Hematopoietic multipotent progenitor cell (in vitro differentiated cells): ENCODE results near the gene SCAF1. TPM values are rescaled to one million over a fixed set of nuclear protein-coding genes. Genes with fewer than 3 reads are reported as not detected.
"Not testable (repeated sequence)": the region's sequence is repeated elsewhere in the genome, so short reads cannot be mapped to it uniquely, and the experiment has no call there.

ENCODE experiments used
- DNase-seq, 3 donors: peaks; one replicate each; pipeline ENCODE4 v3.0.0-alpha.2; 2011 to 2015; ENCODE audit warnings: low read depth in 2 of 3, low spot score in 2 of 3
- total RNA-seq: library from RNA; depleted of rRNA; stranded (reverse); fragments of >200 nt; gene quantifications from one replicate; pipeline ENCODE4 v1.2.3, GENCODE V29; 2012

SCAF1 gene
- total RNA-seq, 1 donor, result 18.6 TPM

- no peak for DNase-seq
Observed at GRCh38 chr19:49615861-49616260, 26.1 kb upstream of the SCAF1 start.

- DNase-seq, result no peak
Observed at GRCh38 chr19:49616532-49616931, 25.5 kb upstream of the SCAF1 start.

- DNase-seq, result no peak
Observed at GRCh38 chr19:49616945-49617344, 25.1 kb upstream of the SCAF1 start.

- DNase-seq, result not testable (repeated sequence)
Observed at GRCh38 chr19:49617860-49618259, 24.1 kb upstream of the SCAF1 start.

GRCh38 chr19:49624967-49625910, 16.8 kb upstream of the SCAF1 start:
- DNase-seq, result no peak

GRCh38 chr19:49626226-49626625, 15.8 kb upstream of the SCAF1 start:
- DNase-seq, result no peak

- no peak for DNase-seq
Observed at GRCh38 chr19:49629659-49630058, 12.3 kb upstream of the SCAF1 start.

GRCh38 chr19:49631014-49631588, 10.9 kb upstream of the SCAF1 start:
- DNase-seq, result no peak

GRCh38 chr19:49631610-49632192, 10.3 kb upstream of the SCAF1 start:
- DNase-seq, result no peak

- DNase-seq, result no peak
Observed at GRCh38 chr19:49632576-49632975, 9.4 kb upstream of the SCAF1 start.

GRCh38 chr19:49633273-49633672, 8.7 kb upstream of the SCAF1 start:
- DNase-seq, result not testable (repeated sequence)

GRCh38 chr19:49635530-49636232, 6.3 kb upstream of the SCAF1 start:
- DNase-seq, result no peak

GRCh38 chr19:49636233-49636932, 5.6 kb upstream of the SCAF1 start:
- DNase-seq, result no peak

GRCh38 chr19:49637821-49638738, 3.9 kb upstream of the SCAF1 start:
- DNase-seq, result no peak

- DNase-seq, result no peak
Observed at GRCh38 chr19:49639401-49640112, 2.5 kb upstream of the SCAF1 start.

- DNase-seq, result peak; percentile 97 to 100 (median 100)
Observed at GRCh38 chr19:49640113-49640898, 1.7 kb upstream of the SCAF1 start, which contains the start of gene RRAS. Gene RRAS (minus strand): TSS chr19:49640143. CDS start chr19:49640098, 45 bp downstream.

GRCh38 chr19:49642492-49643035, 555 bp downstream of the SCAF1 start:
- DNase-seq, result peak in 1 of 3 donors; percentile 47

GRCh38 chr19:49643466-49643865, 1.5 kb downstream of the SCAF1 start:
- DNase-seq, result no peak
